PC-3 (cell line): ENCODE results near the gene ADCYAP1R1. TPM values are rescaled to one million over a fixed set of nuclear protein-coding genes. Genes with fewer than 3 reads are reported as not detected.

ENCODE experiments used
- ATAC-seq: fragments of 200-7000 bp; cut with Tn5 transposase; 2 replicates; pipeline ENCODE4 v1.9.1; 2020; ENCODE audit warnings: mild to moderate bottlenecking, moderate library complexity
- BruUV-seq: library from RNA; stranded (reverse); fragments of 400-500 nt; replicated peaks from 2 replicates; lab custom pipeline; 2021; lab: Mats Ljungman, UMichigan
- CTCF ChIA-PET: fragments of 300-600 bp; sonication (Branson Sonifier 250); formaldehyde crosslinking; loops from one replicate; lab custom pipeline; 2022; ENCODE audit warnings: antibody characterized with exemption; lab: Charles Lee
- POLR2A ChIA-PET: fragments of 300-600 bp; sonication (Branson Sonifier 250); formaldehyde crosslinking; loops from one replicate; lab custom pipeline; 2022; ENCODE audit warnings: antibody characterized with exemption; ENCODE audit not compliant: unreplicated experiment; lab: Charles Lee
- DNase-seq: peaks from one replicate; pipeline ENCODE4 v3.0.0-alpha.2; 2015
- H2AFZ ChIP-seq: fragments of 300-600 bp; sonication (generic); 2 replicates; pipeline ENCODE4 v1.6.0; 2016; ENCODE audit warnings: antibody characterized with exemption, low read length
- H3F3A ChIP-seq: fragments of 300-600 bp; sonication (generic); one replicate; pipeline ENCODE4 v1.6.0; 2017; ENCODE audit warnings: antibody characterized with exemption, low read length, control low read depth, mild to moderate bottlenecking; ENCODE audit not compliant: unreplicated experiment
- H3K27ac ChIP-seq: fragments of 300-600 bp; sonication (generic); 2 replicates; pipeline ENCODE4 v1.5.1; 2016; ENCODE audit warnings: mild to moderate bottlenecking, low read length
- H3K27me3 ChIP-seq: fragments of 300-600 bp; sonication (generic); 2 replicates; pipeline ENCODE4 v1.6.1; 2016; ENCODE audit warnings: low read length, mixed read lengths
- H3K36me3 ChIP-seq: fragments of 300-600 bp; sonication (generic); 2 replicates; pipeline ENCODE4 v1.6.1; 2016; ENCODE audit warnings: low read depth, mixed run types, low read length, mixed read lengths
- H3K4me1 ChIP-seq: fragments of 300-600 bp; sonication (generic); 2 replicates; pipeline ENCODE4 v1.5.1; 2016; ENCODE audit warnings: low read length; ENCODE audit not compliant: insufficient read depth
- H3K4me2 ChIP-seq: fragments of 300-600 bp; sonication (generic); 2 replicates; pipeline ENCODE4 v1.6.0; 2016; ENCODE audit warnings: low read length
- H3K4me3 ChIP-seq: fragments of 300-600 bp; sonication (generic); 2 replicates; pipeline ENCODE4 v1.5.1; 2016; ENCODE audit warnings: mild to moderate bottlenecking, low read length, mixed read lengths
- H3K79me2 ChIP-seq: fragments of 300-600 bp; sonication (generic); 2 replicates; pipeline ENCODE4 v1.6.1; 2017; ENCODE audit warnings: low read length, mixed read lengths
- H3K9ac ChIP-seq: fragments of 300-600 bp; sonication (generic); 2 replicates; pipeline ENCODE4 v1.6.0; 2016; ENCODE audit warnings: mild to moderate bottlenecking, low read length
- H3K9me2 ChIP-seq: fragments of 300-600 bp; sonication (generic); replicated peaks from 2 replicates; pipeline ENCODE4 v1.6.1; 2016; ENCODE audit warnings: mixed run types, low read length, mixed read lengths
- H3K9me3 ChIP-seq: fragments of 300-600 bp; sonication (generic); 2 replicates; pipeline ENCODE4 v1.6.1; 2016; ENCODE audit warnings: low read length, mixed read lengths
- H4K20me1 ChIP-seq: fragments of 300-600 bp; sonication (generic); 2 replicates; pipeline ENCODE4 v1.6.1; 2016; ENCODE audit warnings: low read length, mixed read lengths
- EZH2 ChIP-seq: fragments of 300-600 bp; sonication (generic); IDR thresholded peaks from one replicate; pipeline ENCODE4 v1.6.1; 2017; ENCODE audit warnings: antibody characterized with exemption, mild to moderate bottlenecking, low read length; ENCODE audit not compliant: unreplicated experiment
- EZH2phosphoT487 ChIP-seq: fragments of 300-600 bp; sonication (generic); IDR thresholded peaks from 2 replicates; pipeline ENCODE4 v1.6.1; 2018; ENCODE audit warnings: mild to moderate bottlenecking, antibody characterized with exemption, low read length, borderline replicate concordance
- intact Hi-C: fragments of 100-400 bp; cut with micrococcal nuclease; formaldehyde crosslinking; loops from 2 replicates; pipeline ENCODE4 v1.9.0; 2023
- total RNA-seq: library from RNA; depleted of rRNA; stranded (reverse); fragments of >200 nt; gene quantifications from 2 replicates; pipeline ENCODE4 v1.2.3, GENCODE V29; 2014
- TF ChIP-seq, protein P1 (sequence below): fragments of 300-600 bp; sonication (generic); conservative IDR thresholded peaks from 2 replicates; pipeline ENCODE4 v1.5.1; 2017; ENCODE audit warnings: antibody characterized with exemption, low read depth, mild to moderate bottlenecking, low read length

The ADCYAP1R1 gene
- total RNA-seq, 1 experiment from 2014 or later, result not detected

DNA sequence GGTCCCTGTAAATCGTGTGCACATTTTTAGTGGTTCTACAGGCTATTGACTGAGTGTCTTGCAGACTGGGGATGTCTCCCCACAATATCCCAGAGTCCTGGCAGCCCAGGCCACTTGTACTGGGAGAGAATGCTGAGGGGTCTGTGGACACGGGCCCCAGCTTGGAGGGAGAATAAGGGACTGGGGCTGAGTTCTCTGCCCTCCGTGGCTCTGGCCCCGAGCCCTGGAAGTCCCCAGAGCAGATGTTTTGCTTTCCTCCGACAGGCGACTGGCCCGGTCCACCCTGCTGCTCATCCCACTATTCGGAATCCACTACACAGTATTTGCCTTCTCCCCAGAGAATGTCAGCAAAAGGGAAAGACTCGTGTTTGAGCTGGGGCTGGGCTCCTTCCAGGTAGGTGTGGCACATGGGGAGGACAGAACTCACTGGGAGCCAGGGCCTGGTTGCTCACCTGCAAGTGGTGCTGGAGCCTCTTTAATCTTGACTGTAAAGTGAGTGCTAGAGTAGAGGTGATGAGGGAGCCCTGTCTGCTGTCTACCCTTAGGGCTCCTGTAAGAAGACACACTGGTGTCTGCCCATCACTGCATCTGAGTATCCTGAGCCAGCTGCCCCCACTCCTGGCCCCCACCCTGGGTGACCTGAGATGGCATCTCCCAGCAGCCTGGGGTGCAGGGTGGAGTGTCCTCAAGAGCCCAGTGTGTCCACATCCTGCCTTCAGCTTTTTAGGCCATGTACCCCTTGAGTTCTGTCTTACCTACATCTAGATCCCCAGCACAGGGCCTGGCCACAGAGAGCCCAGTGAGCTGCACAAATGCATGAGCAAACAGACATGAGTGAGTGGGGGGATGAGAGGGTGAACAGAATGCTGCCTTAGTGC is 51.1 kb downstream of the ADCYAP1R1 start:
- Histone ChIP-seq H3K4me3 (no peak overlapping the region), H3K4me2 (no peak overlapping the region), H3K4me1 (peaks cover 5% of the 10 kb centered on the region; the same call in 1 of the 2 replicates), H3K9me3 (no peaks in the 10 kb centered on the region), H3K27me3 (peaks cover 24% of the 10 kb centered on the region), H3K36me3 (no peaks in the 10 kb centered on the region), H3K79me2 (no peaks in the 10 kb centered on the region), H3K27ac (no peak overlapping the region), H4K20me1 (no peaks in the 10 kb centered on the region), H3K9me2 (no peaks in the 10 kb centered on the region), H3F3A (no peaks in the 10 kb centered on the region), H3K9ac (no peak overlapping the region), H2AFZ (no peak overlapping the region)
- ChIA-PET CTCF (no interaction called here), POLR2A (no interaction called here)
- DNase-seq (no peak), ATAC-seq (no peak)
- intact Hi-C loops, result no loop called here
- TF ChIP-seq EZH2phosphoT487 (no peak), EZH2 (no peak)
- TF ChIP-seq, protein P1, sequence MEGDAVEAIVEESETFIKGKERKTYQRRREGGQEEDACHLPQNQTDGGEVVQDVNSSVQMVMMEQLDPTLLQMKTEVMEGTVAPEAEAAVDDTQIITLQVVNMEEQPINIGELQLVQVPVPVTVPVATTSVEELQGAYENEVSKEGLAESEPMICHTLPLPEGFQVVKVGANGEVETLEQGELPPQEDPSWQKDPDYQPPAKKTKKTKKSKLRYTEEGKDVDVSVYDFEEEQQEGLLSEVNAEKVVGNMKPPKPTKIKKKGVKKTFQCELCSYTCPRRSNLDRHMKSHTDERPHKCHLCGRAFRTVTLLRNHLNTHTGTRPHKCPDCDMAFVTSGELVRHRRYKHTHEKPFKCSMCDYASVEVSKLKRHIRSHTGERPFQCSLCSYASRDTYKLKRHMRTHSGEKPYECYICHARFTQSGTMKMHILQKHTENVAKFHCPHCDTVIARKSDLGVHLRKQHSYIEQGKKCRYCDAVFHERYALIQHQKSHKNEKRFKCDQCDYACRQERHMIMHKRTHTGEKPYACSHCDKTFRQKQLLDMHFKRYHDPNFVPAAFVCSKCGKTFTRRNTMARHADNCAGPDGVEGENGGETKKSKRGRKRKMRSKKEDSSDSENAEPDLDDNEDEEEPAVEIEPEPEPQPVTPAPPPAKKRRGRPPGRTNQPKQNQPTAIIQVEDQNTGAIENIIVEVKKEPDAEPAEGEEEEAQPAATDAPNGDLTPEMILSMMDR, result no peak
- BruUV-seq, result no TSS peak

DNA sequence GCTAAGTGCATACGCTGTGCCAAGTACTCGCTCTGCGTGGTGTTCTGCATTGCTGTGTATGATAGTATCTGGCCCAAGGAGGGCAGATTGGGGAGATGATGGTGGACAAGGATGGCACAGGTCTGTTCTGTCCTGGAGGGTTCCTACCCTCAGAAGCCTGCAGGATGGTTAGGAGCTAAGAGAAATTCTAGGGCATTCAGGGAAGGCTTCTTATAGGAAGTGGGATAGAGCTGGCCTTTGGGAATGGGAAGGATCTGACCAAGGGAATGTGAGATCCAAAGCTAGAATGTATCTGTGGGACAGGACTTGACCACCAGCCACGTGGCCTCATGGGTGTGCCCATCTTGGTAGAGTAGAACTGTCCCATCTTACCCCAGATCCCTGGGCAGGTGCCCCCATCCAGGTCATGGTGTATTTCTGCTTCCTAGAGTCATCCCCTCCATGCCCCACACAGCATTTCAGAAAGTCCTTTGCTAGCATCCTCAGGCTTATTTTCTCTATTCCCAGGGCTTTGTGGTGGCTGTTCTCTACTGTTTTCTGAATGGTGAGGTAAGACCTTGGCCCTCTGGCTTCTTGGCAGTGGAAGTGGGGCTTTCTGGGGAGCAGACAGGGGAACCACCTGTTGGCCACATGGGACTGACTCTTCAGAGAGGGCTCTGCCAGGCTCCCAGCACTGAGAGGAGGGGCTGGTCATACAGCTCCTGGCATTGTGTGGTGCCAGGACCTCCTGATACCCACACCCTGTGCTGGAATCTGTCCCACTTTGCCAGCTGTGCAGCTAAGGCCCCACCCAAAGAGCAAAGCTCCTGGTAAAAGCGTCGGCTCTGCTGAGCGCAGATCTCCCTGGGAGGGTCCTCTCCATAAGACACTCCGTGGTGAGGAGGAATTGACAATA is 52.5 kb downstream of the ADCYAP1R1 start:
- ChIA-PET POLR2A (no interaction called here), CTCF (no interaction called here)
- no peak overlapping the region for H3K9ac ChIP-seq
- no peak overlapping the region for H3K27ac ChIP-seq
- H4K20me1 ChIP-seq, result no peaks in the 10 kb centered on the region
- H3K4me2 ChIP-seq, result no peak overlapping the region
- no TSS peak for BruUV-seq
- H3K36me3 ChIP-seq, result no peaks in the 10 kb centered on the region
- ATAC-seq (no peak), DNase-seq (no peak)
- H3F3A ChIP-seq, result no peaks in the 10 kb centered on the region
- H3K79me2 ChIP-seq, result no peaks in the 10 kb centered on the region
- TF ChIP-seq EZH2phosphoT487 (no peak), EZH2 (no peak)
- TF ChIP-seq, protein P1, result no peak
- H3K27me3 ChIP-seq, result peaks cover 19% of the 10 kb centered on the region
- intact Hi-C loops, result no loop called here
- no peak overlapping the region for H2AFZ ChIP-seq
- no peaks in the 10 kb centered on the region for H3K9me2 ChIP-seq
- no peak overlapping the region for H3K4me3 ChIP-seq
- peaks cover 5% of the 10 kb centered on the region; the same call in 1 of the 2 replicates for H3K4me1 ChIP-seq
- no peaks in the 10 kb centered on the region for H3K9me3 ChIP-seq
